Activated CD8-positive, alpha-beta memory T cell treated with anti-CD3 and anti-CD28 coated beads, Interleukin-2, amount 50 U/mL, for 1 hour (primary cell): ENCODE measurements around the gene HEPHL1.

Experiments used
- DNase-seq: peaks from one replicate; pipeline ENCODE4 v3.0.0-alpha.2; 2020; ENCODE audit errors: extremely low read depth

Gene HEPHL1

GRCh38 chr11:94018721-94019120, 2.4 kb upstream of the HEPHL1 start:
- DNase-seq = no peak

DNA sequence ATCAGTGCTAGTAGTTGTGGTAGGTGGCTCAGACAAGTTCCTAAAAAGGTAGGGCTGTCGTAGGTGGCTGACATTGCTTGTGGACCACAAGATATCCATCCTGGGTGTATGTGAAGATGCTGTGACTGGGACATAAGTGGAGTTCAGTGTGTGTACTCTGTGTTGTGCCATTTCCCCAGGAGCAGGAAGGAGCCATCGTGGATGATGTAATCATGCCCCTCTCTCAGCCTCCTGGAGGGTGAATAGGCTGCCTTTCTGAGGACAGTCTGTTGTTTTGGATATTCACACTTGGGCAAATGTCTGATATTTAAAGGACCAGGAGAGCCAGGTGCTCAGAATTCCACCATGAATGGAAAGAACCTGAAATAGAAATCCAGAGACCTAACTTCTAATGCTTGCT, 2.7 kb downstream of the HEPHL1 start:
- no peak for DNase-seq

GRCh38 chr11:94024547-94024946, 3.4 kb downstream of the HEPHL1 start:
- no peak for DNase-seq

DNA sequence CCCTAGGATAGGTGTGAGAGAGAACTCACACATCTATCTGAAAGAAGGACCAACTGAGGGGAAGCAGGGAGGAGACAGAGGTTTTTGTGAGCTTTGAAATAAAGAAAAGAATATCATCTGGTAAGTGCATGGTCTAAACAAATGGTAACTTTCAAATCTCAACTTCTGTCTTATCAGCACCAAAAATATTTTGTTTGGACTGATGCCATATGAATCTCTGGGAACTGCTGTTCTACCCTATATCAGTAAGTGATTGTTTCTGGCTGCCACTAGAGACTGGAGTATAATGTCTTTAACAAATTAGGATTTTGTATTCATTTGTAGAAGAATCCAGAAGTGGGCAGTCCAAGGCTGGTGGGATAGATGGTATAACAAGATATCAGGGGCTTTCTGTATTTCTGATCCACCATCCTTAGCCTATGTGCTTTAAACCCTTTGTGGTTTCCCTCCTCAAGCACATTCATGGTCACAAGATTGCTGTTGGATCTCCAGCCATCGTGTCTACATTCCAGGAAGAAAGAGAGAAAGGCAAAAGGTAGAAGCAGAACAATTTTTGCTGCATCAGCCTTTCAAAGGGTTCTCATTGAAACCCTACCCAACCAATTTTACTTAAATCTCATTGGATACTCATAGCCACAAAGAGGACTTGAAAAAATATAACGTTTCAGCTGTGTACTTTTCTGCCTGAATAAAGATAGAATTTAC, 4.7 kb downstream of the HEPHL1 start:
- DNase-seq = no peak

GRCh38 chr11:94027210-94027609, 6.1 kb downstream of the HEPHL1 start:
- no peak for DNase-seq

DNA sequence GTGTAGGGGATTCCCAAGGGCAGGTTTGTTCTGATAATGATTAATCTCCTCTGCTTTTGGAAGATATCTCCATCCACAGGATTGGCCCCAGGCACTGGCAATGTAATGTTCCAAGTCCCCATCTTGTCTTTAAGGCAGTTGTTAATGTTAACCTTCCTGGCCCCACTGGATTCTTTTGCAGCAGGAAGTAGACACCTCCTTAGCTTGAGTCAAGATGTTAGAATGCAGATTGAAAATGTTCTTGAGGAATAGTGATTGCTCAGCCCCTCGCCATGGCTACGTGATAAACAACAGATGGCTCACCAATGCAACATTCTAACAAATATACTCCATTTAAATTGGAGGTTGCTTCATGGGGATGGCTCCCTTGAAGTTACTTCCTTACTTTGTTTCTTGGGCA, 7.3 kb downstream of the HEPHL1 start:
- no peak for DNase-seq

DNA sequence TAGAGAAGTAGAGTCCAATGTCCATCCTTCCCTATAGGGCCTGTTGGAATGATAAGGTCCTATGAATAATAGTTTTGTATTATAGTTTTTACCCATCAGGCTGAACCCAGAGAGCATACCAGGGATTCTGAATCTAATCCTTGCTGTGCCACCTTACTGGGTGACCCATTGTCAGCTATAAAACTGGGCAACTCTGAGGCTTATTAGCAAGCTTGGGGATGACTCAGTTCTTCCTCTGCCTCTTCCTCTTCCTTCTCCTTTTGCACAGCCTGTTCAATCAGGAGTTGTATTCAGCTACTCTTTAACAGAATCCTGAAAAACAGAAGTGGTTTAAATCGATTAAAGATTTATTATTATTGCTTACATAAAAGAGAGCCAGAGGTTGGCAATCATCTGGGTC, 8.9 kb downstream of the HEPHL1 start:
- no peak for DNase-seq

- DNase-seq = no peak
These were observed 10.5 kb downstream of the HEPHL1 start for GRCh38 chr11:94031625-94032024.

DNA sequence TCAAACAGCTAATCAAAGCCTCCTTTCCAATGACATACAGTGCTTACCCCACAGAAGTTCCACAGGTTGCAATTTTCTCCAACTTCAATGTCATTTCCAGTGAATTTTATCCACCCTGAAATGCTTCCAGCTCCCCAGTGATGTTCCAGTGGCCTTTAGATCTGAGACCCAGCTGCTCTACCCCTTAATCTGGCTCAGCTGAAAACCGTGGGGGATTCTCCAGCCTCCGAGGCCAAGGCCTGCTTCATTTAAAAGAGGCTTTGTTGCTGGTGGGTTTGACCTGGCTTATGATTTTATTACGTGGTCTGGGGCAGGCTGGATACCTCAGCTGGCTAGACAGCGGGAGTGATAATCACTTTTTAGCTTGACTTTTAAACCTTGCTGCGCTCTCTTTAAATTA, 10.9 kb downstream of the HEPHL1 start:
- no peak for DNase-seq

DNA sequence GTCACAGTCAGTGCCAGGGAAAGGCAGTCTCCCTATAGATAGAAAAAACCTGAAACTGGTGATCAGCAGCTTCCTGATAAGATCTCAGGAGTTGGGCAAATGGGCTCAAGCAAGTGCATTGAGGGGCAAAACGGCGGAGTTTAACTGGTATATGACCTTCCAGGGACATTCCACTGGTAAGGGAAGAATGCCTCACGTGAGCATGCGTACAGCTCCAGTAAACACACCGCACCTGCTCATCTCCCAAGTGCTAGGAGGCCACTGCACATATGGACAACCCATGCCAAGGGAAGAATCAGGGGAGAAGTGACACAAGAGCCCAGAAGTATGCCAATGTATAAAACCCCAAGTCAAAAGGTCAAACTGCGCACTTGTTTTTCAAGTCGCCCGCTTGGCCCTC, 11.6 kb downstream of the HEPHL1 start:
- no peak for DNase-seq

DNA sequence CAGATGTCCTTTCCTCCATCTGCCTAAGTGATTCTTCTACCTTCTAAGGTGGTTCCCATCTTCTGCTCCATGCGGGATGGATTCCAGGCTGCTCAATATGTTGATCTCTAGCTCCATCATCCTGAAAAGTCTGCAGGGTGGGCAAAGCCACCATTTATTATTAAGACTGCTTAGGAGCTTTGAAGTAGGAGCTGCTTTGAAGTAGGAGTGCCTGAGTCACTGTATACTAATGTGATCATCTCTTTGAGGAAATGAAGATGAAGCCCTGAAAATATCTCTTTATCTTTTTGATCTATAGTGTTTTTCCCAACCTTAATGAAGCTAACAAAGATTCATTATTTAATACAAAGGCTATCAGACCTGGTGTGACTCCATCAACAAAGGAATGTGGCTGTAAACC, 13.1 kb downstream of the HEPHL1 start:
- no peak for DNase-seq

DNA sequence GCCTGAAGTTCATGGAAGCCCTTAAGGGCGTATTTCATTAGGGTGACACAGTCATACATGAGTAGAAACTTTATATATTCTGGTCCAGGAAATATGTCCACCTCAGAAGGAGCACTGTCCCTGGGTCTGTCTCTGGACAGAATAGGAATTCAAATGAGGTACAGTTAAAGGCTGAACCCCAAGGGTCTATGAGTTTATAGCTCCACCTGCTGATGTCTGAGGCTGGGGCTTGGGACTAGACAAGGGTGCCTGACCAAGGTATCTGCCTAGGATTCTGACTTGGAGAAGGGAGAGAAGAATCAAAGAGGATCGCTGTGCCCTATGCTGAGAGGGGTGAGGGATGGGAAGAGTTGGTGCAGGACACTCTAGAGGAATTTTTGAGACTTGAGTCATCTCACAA, 14.9 kb downstream of the HEPHL1 start:
- no peak for DNase-seq

- no peak for DNase-seq
These were observed 22.1 kb downstream of the HEPHL1 start for GRCh38 chr11:94043241-94043640.

DNA sequence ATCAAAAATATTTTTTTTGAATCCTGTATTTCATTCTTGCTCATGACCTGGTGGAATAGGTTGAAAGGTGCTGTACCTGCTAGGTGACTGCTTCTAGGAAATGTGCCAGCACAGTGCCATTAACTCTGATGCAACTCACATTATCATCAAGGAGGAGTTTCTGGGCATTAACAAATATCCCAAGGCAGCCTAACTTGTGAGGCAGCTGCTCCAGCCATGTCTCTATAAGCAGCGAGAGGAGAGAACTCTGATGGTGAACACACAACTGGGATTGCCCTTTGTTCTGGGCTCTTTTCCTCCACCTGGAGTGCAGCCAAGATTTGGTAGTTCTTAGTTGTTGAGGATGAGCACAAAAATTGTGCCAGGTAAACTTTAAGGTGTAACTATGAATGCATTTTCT, 25.6 kb downstream of the HEPHL1 start:
- no peak for DNase-seq

- no peak for DNase-seq
These were observed 27.0 kb downstream of the HEPHL1 start for GRCh38 chr11:94048032-94048709.

DNA sequence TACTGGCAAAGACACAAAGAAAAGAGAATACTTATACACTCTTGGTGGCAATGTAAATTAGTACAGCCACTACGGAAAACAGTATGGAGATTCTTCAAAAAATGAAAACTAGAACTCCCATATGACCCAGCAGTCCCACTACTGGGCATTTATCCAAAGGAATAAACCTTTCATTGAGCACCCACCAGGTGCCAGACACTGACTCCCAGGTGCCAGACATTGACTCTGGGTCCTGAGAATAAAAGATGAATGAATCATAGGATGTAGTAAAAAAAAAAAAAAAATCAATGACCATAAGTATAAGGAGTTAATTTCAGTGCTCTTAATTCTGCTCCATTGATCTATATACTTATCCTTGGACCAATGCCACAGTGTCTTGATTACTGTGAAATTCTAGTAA, 28.2 kb downstream of the HEPHL1 start:
- DNase-seq = no peak

- no peak for DNase-seq
These were observed 37.5 kb downstream of the HEPHL1 start for GRCh38 chr11:94058630-94059029.

DNA sequence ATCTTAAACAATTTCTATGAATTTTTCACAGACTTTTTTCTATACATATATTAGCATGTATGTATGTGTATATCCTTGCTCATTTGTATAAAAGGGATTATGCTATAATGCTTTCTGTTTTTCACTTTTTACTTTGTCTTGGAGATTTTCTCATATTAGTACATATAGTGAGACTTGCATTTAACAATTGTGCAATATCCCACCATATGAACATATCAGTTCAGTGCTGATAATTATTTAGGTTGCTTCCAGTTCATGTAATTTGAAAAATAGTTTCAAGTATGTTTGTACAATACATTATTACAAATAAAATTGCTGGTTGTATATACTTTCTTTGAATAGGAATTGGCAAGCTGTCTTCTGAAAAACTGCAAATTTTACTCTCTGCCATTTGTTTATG, 37.9 kb downstream of the HEPHL1 start:
- no peak for DNase-seq

- DNase-seq = no peak
These were observed 39.2 kb downstream of the HEPHL1 start for GRCh38 chr11:94060401-94060800.

GRCh38 chr11:94062360-94062759, 41.2 kb downstream of the HEPHL1 start:
- no peak for DNase-seq

GRCh38 chr11:94066901-94067429, 45.8 kb downstream of the HEPHL1 start:
- no peak for DNase-seq

DNA sequence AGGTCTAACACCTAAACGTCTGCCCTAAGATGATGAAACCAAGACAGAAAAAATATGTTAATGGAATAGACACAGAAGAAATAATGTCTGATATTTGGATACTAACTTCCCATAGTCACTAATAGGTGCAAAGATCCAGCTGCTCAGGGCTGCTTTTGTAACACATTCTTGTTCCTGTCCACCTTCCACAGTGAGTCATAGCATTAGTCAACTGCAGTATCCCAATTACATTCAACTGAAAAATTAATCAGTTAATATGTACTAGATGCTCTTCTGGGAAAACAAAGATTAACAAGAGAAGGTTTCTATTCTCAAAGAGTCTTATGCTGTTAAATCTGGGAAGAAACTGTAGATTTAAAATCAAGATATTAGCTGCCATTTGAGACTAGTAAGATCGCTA, 47.6 kb downstream of the HEPHL1 start:
- no peak for DNase-seq

DNA sequence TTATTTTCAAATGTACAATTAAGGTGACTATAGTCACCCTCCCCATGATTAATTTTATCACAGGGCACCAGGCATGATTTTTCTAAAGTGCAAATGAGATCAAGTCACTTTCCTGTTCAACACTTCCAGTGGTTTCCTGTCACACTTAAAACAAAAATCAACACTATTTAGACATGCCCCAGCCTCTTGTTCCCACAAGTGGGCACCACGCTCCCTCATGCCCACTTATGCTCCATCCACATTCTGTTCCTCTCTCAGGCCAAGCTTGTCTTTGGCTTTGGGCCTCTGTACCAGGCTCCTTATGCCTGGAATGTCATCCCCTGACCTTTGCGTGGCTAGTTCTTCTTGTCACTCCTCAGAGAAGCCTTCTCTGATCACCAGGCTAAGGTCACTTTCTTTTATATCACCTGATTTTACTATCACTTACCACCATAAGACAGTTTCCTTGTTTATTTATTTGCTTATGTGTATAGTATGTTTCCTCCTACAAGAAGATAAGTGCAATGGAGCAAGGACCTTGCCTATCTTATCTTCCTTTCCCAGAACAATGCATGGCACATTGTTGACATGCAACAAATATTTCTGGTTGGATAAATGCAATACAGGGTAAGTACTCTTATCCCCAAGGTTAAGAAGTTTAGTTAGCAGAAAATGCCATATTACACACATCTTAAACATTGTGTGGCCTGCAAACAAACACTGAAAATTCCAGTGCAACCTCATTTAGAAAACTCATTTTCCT, 56.6 kb downstream of the HEPHL1 start:
- DNase-seq = no peak
